ENCODE measurements around the gene TRIM26.

- no peak for TF ChIP-seq CTCF (IDR thresholded peaks at IDR 0.05)
- no peak for TF ChIP-seq POLR2A (IDR thresholded peaks at IDR 0.05)
- TF ChIP-seq EP300 (IDR thresholded peaks at IDR 0.05): no peak
Measured at GRCh38 chr6:30150671-30151395, 62.4 kb downstream of the TRIM26 start.
